BLaER1 (cell line): ENCODE measurements around the gene DGKG.

Source experiments
- H3K27ac ChIP-seq: shearing (Covaris generic); formaldehyde crosslinking; 2 replicates; pipeline ENCODE4 v1.8.1; 2022
- H3K27me3 ChIP-seq: shearing (Covaris generic); formaldehyde crosslinking; 2 replicates; pipeline ENCODE4 v1.8.1; 2022
- H3K36me3 ChIP-seq: shearing (Covaris generic); formaldehyde crosslinking; 2 replicates; pipeline ENCODE4 v1.8.1; 2022
- H3K4me1 ChIP-seq: shearing (Covaris generic); formaldehyde crosslinking; 2 replicates; pipeline ENCODE4 v1.8.1; 2022
- H3K4me2 ChIP-seq: shearing (Covaris generic); formaldehyde crosslinking; 2 replicates; pipeline ENCODE4 v1.8.1; 2022
- H3K4me3 ChIP-seq: shearing (Covaris generic); formaldehyde crosslinking; 2 replicates; pipeline ENCODE4 v1.8.1; 2022
- H3K9ac ChIP-seq: shearing (Covaris generic); formaldehyde crosslinking; 2 replicates; pipeline ENCODE4 v1.8.1; 2022
- H3K9me3 ChIP-seq: shearing (Covaris generic); formaldehyde crosslinking; 2 replicates; pipeline ENCODE4 v1.8.1; 2022
- H4K20me1 ChIP-seq: shearing (Covaris generic); formaldehyde crosslinking; 2 replicates; pipeline ENCODE4 v1.8.1; 2022
- Cebpa-rat ChIP-seq: shearing (Covaris generic); IDR thresholded peaks from 2 replicates; pipeline ENCODE4 v1.8.1; 2022

The DGKG gene

DNA sequence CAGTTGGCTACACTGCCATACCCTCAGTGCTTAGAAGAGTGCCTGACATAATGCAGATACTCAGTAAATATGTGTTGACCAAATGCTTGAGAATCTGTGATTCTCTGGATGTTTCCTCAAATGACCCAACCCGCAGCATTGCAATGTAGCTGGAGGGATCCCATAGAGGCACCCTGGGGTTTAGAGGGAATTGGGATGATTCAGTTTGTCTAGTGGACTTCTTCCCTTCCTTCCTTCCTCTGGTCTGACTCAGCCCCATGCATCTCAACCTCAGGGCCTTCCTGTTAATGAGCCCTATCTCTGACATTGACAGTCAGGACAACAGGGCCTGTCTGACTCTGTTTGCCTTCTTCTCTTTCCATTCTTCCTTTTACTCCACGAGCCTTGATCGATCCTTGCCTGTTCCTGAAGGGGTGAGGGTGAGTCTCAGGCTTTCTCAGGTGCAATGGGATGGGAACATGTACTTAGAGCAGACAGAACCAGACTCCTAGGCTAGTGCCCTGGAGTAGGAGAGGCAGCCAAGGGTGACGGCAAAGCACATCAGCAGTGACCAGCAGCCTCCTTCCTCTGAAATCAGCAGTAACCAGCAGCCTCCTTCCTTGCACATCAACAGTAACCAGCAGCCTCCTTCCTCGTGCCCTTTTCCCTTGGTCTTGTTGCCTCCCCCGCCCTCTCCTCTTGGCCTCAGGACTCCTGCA lies 78.2 kb downstream of the DGKG start:
- H3K4me1 ChIP-seq = peaks cover 15% of the 10 kb centered on the region
- H3K27ac ChIP-seq = no peak overlapping the region
- no peak overlapping the region for H3K4me3 ChIP-seq
- no peaks in the 10 kb centered on the region for H3K36me3 ChIP-seq
- H3K9me3 ChIP-seq = no peaks in the 10 kb centered on the region
- no peak overlapping the region for H3K9ac ChIP-seq
- H3K4me2 ChIP-seq = no peak overlapping the region
- no peaks in the 10 kb centered on the region for H4K20me1 ChIP-seq
- no peak for TF ChIP-seq Cebpa-rat
- H3K27me3 ChIP-seq = no peaks in the 10 kb centered on the region

DNA sequence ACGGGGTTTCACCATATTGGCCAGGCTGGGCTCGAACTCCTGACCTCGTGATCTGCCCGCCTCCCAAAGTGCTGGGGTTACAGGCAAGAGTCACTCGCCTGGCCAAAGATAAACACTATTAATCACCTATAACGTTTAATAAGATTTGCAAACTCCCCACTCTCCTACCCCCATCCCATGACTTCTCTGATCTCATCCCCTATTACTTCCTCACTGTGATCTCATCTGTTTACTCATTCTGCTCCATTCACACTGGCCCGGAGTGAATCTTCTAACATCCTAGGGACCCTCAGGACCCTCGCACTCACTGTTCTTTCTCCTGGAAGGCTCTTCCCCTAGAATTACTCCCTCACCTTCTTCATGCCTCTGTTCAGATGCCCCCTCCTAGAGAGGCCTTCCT lies 78.9 kb downstream of the DGKG start:
- Histone ChIP-seq H3K27ac (no peak overlapping the region), H3K27me3 (no peaks in the 10 kb centered on the region), H3K9me3 (no peaks in the 10 kb centered on the region), H4K20me1 (no peaks in the 10 kb centered on the region), H3K4me2 (no peak overlapping the region), H3K4me1 (peaks cover 15% of the 10 kb centered on the region), H3K4me3 (no peak overlapping the region), H3K36me3 (no peaks in the 10 kb centered on the region), H3K9ac (no peak overlapping the region)
- no peak for TF ChIP-seq Cebpa-rat

DNA sequence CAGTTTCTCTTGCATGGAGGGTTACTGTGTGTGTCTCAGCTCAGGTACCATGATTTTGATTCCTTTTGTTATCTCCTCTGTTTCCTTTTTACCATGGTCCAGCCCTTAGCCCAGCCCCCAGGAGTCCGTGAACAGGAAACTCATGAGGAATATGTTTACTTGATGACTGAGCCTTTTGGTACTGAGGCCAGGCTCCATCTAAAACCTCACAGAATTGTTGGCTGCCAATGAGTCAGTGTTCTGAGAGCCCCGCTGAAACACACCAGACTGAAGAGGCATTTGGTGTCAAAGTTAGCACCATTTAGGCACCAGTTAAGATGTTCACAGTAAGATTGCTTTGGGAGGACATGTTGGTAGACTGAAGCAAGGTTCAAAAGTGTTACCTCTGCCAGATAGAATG lies 80.9 kb downstream of the DGKG start:
- Histone ChIP-seq H3K27me3 (no peaks in the 10 kb centered on the region), H3K9me3 (no peaks in the 10 kb centered on the region), H3K4me1 (peaks cover 15% of the 10 kb centered on the region), H3K27ac (no peak overlapping the region), H3K4me2 (peak overlapping the region; percentile 50), H4K20me1 (no peaks in the 10 kb centered on the region), H3K9ac (no peak overlapping the region), H3K4me3 (no peak overlapping the region), H3K36me3 (no peaks in the 10 kb centered on the region)
- TF ChIP-seq Cebpa-rat = no peak

DNA sequence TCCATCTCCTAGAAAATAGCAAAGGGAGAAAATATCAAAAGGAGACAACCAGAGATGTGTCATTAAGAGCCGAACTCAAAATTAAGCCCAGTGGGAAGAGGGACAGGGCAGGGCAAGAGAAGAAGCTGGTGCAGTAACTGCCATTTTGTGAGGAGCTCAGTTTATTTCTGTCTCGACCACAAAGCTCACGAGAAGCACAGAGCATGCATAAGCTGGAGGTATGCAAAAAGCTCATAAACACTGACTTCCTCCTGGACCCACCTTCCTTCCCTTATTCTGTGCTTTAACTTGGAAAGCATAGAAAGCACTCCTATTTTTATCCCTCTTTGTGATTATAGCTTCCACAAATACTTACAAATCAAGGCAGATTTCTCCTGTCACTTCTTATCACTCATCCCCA lies 81.3 kb downstream of the DGKG start:
- Histone ChIP-seq H3K36me3 (no peaks in the 10 kb centered on the region), H3K27me3 (no peaks in the 10 kb centered on the region), H4K20me1 (no peaks in the 10 kb centered on the region), H3K27ac (no peak overlapping the region), H3K4me1 (peaks cover 15% of the 10 kb centered on the region), H3K4me2 (peak overlapping the region; percentile 50), H3K9me3 (no peaks in the 10 kb centered on the region), H3K9ac (no peak overlapping the region), H3K4me3 (no peak overlapping the region)
- no peak for TF ChIP-seq Cebpa-rat

- no peaks in the 10 kb centered on the region for H3K27me3 ChIP-seq
- no peaks in the 10 kb centered on the region for H3K36me3 ChIP-seq
Observed at GRCh38 chr3:186277268-186277909, 84.6 kb downstream of the DGKG start.

DNA sequence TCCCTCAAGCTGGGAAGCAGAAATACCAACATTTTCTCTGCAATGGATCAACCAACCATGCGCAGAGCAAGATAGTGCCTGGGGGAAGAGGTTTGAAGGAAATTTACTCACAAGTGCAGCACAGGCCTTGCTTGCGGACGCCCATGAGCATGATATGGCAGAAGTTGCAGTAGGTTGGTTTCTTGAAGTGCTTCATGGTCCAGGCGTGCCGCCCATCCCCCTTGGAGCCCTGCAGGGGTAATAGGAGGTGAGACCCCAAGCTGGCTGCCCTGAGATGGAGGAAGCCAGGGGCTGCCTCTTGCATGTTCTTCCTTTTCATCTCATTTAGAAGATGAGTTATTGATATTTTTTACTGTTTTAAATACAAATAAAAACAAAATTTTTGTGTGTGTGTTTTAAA lies 86.6 kb downstream of the DGKG start:
- Histone ChIP-seq H4K20me1 (no peaks in the 10 kb centered on the region), H3K27me3 (no peaks in the 10 kb centered on the region), H3K4me1 (peaks cover 3% of the 10 kb centered on the region), H3K9ac (no peak overlapping the region), H3K4me3 (no peak overlapping the region), H3K4me2 (no peak overlapping the region), H3K9me3 (no peaks in the 10 kb centered on the region), H3K27ac (no peak overlapping the region), H3K36me3 (no peaks in the 10 kb centered on the region)
- no peak for TF ChIP-seq Cebpa-rat

More at GRCh38 chr3:186277268-186277909, 84.6 kb downstream of the DGKG start:
- Histone ChIP-seq H3K9ac (no peak overlapping the region), H3K4me1 (peaks cover 15% of the 10 kb centered on the region), H3K27ac (no peak overlapping the region), H3K4me3 (no peak overlapping the region), H3K4me2 (no peak overlapping the region), H4K20me1 (no peaks in the 10 kb centered on the region), H3K9me3 (no peaks in the 10 kb centered on the region)
- TF ChIP-seq Cebpa-rat = no peak

DNA sequence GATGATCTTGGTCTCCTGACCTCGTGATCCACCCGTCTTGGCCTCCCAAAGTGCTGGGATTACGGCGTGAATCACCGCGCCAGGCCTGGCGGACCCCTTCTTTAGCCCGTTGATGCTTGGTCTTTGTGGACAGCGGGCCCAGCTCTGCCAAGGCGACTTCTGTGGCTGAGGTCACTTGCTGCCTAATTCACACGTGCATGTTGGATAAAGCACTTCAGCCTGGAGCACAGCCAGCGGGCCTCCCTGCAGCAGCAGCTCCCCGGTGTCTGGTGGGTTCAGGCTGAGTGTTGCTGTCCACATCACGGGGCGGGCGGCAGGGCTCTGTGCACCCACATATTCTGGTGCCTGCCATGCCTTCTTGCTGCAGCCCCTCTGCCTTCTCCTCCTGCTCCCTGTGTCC lies 88.4 kb downstream of the DGKG start:
- Histone ChIP-seq H3K4me3 (no peak overlapping the region), H3K27ac (no peak overlapping the region), H3K4me1 (no peaks in the 10 kb centered on the region), H4K20me1 (no peaks in the 10 kb centered on the region), H3K27me3 (no peaks in the 10 kb centered on the region), H3K9ac (no peak overlapping the region), H3K4me2 (no peak overlapping the region), H3K36me3 (no peaks in the 10 kb centered on the region), H3K9me3 (no peaks in the 10 kb centered on the region)
- no peak for TF ChIP-seq Cebpa-rat

GRCh38 chr3:186270701-186271100 lies 91.3 kb downstream of the DGKG start:
- Histone ChIP-seq H3K4me1 (no peaks in the 10 kb centered on the region), H3K27ac (no peak overlapping the region), H4K20me1 (no peaks in the 10 kb centered on the region), H3K9ac (no peak overlapping the region), H3K9me3 (no peaks in the 10 kb centered on the region), H3K4me2 (no peak overlapping the region), H3K36me3 (no peaks in the 10 kb centered on the region), H3K27me3 (no peaks in the 10 kb centered on the region), H3K4me3 (no peak overlapping the region)
- no peak for TF ChIP-seq Cebpa-rat

DNA sequence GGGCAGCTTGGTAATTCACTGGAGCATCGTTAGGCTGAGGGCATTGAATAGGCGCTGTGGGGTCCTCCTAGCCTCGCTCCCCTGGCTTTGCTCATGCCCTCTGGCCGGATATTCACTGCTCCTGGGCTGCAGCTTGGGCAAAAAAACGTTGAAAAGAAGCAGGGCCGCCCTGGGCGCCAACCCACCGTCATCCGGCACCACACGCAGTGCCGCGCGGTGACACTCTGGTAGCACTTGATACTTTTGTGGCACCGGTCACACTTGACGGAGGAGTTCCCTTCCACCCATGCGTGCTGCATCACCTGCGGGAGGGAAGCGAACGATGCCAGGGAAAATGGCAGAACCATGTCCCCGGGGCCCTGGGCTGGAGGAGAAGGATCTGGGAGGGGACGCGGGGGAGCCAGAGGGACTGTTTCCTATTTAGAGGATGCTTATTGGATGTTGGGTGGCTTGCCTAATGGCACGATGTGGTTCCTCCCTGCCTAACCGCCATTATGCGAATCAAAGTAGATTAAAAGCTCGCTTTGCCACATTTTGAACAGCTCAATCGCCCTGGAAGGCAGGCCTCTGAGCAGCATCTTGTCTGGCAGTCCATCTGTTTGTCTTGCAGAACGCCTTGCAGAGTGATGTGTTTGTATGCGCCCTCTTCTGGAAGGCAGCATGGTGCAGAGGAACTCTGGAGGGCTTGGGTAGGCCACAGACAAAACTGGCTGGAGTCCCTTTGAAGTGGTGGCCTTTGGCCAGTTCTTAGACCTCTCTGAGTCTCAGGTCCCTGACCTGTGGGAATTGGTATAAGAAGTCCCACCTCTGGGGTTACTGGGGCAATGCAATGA lies 93.2 kb downstream of the DGKG start:
- H3K9me3 ChIP-seq = no peaks in the 10 kb centered on the region
- no peaks in the 10 kb centered on the region for H3K27me3 ChIP-seq
- no peak for TF ChIP-seq Cebpa-rat
- H4K20me1 ChIP-seq = no peaks in the 10 kb centered on the region
- H3K27ac ChIP-seq = no peak overlapping the region
- no peaks in the 10 kb centered on the region for H3K36me3 ChIP-seq
- no peak overlapping the region for H3K9ac ChIP-seq
- no peak overlapping the region for H3K4me2 ChIP-seq
- no peaks in the 10 kb centered on the region for H3K4me1 ChIP-seq
- no peak overlapping the region for H3K4me3 ChIP-seq

- H3K4me2 ChIP-seq = no peak overlapping the region
- no peak overlapping the region for H3K27ac ChIP-seq
- no peaks in the 10 kb centered on the region for H3K36me3 ChIP-seq
- H3K27me3 ChIP-seq = no peaks in the 10 kb centered on the region
- H4K20me1 ChIP-seq = no peaks in the 10 kb centered on the region
- no peaks in the 10 kb centered on the region for H3K9me3 ChIP-seq
- TF ChIP-seq Cebpa-rat = no peak
- no peak overlapping the region for H3K9ac ChIP-seq
- no peaks in the 10 kb centered on the region for H3K4me1 ChIP-seq
- H3K4me3 ChIP-seq = no peak overlapping the region
Observed at GRCh38 chr3:186267758-186268157, 94.3 kb downstream of the DGKG start.
